Epithelial cell of esophagus (primary cell): ENCODE measurements around the gene MYF6.

Experiments used
- DNase-seq: peaks from one replicate; pipeline ENCODE4 v3.0.0; 2010; ENCODE audit warnings: low read depth
- H3K4me3 ChIP-seq: 2 replicates; pipeline ENCODE4 v1.5.1; 2011; ENCODE audit warnings: mild to moderate bottlenecking, low read length, control low read depth
- TF ChIP-seq, protein P1 (sequence below): IDR thresholded peaks from 2 replicates; pipeline ENCODE4 v1.5.1; 2011; ENCODE audit warnings: low read depth, mild to moderate bottlenecking, low read length, control low read depth, inconsistent platforms; ENCODE audit not compliant: insufficient read depth; ENCODE audit errors: missing control alignments

MYF6 gene

GRCh38 chr12:80754274-80754673 lies 46.8 kb downstream of the MYF6 start:
- DNase-seq = no peak
- H3K4me3 ChIP-seq = no peak overlapping the region
- TF ChIP-seq, protein P1, sequence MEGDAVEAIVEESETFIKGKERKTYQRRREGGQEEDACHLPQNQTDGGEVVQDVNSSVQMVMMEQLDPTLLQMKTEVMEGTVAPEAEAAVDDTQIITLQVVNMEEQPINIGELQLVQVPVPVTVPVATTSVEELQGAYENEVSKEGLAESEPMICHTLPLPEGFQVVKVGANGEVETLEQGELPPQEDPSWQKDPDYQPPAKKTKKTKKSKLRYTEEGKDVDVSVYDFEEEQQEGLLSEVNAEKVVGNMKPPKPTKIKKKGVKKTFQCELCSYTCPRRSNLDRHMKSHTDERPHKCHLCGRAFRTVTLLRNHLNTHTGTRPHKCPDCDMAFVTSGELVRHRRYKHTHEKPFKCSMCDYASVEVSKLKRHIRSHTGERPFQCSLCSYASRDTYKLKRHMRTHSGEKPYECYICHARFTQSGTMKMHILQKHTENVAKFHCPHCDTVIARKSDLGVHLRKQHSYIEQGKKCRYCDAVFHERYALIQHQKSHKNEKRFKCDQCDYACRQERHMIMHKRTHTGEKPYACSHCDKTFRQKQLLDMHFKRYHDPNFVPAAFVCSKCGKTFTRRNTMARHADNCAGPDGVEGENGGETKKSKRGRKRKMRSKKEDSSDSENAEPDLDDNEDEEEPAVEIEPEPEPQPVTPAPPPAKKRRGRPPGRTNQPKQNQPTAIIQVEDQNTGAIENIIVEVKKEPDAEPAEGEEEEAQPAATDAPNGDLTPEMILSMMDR = no peak

- TF ChIP-seq, protein P1 = no peak
- H3K4me3 ChIP-seq = no peak overlapping the region
- DNase-seq = no peak
Observed at GRCh38 chr12:80756875-80757274, 49.4 kb downstream of the MYF6 start.
